H1 (cell line): ENCODE results near the gene HDHD3. TPM values are rescaled to one million over a fixed set of nuclear protein-coding genes. Genes with fewer than 3 reads are reported as not detected.

Experiments
- CTCF ChIA-PET: fragments of 300-600 bp; sonication (Branson Sonifier 250); formaldehyde crosslinking; loops from one replicate; lab custom pipeline; 2021; ENCODE audit not compliant: partially characterized antibody; lab: Charles Lee
- POLR2A ChIA-PET: fragments of 300-600 bp; sonication (Branson Sonifier 250); formaldehyde crosslinking; loops from one replicate; lab custom pipeline; 2021; ENCODE audit warnings: inconsistent platforms; ENCODE audit not compliant: partially characterized antibody; lab: Charles Lee
- DNase-seq, 2 experiments: peaks; one replicate each; pipeline versions ENCODE4 v3.0.0 to v3.0.0-alpha.2; 2010 to 2022; ENCODE audit warnings: low spot score in 2 of 2, low read depth in 1 of 2, mixed read lengths in 1 of 2
- FAIRE-seq: peaks from 2 replicates; lab custom pipeline; 2011; peaks lifted over from hg19 to GRCh38; lab: Jason Lieb, UNC
- H2AFZ ChIP-seq: 2 replicates; pipeline ENCODE4 v1.8.1; 2012; ENCODE audit warnings: low read length, inconsistent platforms
- H2AK5ac ChIP-seq: 2 replicates; pipeline ENCODE4 v1.6.1; 2013; ENCODE audit warnings: low read depth, low read length
- H2BK120ac ChIP-seq: replicated peaks from 2 replicates; pipeline ENCODE3; 2013; ENCODE audit warnings: low read depth, low read length, inconsistent platforms
- H2BK12ac ChIP-seq: 2 replicates; pipeline ENCODE4 v1.6.1; 2013; ENCODE audit warnings: low read depth, low read length
- H2BK15ac ChIP-seq: 2 replicates; pipeline ENCODE4 v1.6.1; 2013; ENCODE audit warnings: low read length
- H2BK20ac ChIP-seq: 2 replicates; pipeline ENCODE4 v1.6.1; 2013; ENCODE audit warnings: low read length
- H2BK5ac ChIP-seq: 2 replicates; pipeline ENCODE4 v1.6.1; 2013; ENCODE audit warnings: low read depth, low read length
- H3K14ac ChIP-seq: 2 replicates; pipeline ENCODE4 v1.6.1; 2013; ENCODE audit warnings: inconsistent platforms; ENCODE audit not compliant: insufficient read length
- H3K18ac ChIP-seq: 2 replicates; pipeline ENCODE4 v1.6.1; 2013; ENCODE audit warnings: low read length; ENCODE audit errors: extremely low read depth
- H3K23ac ChIP-seq: 2 replicates; pipeline ENCODE4 v1.6.1; 2013; ENCODE audit warnings: inconsistent platforms; ENCODE audit not compliant: insufficient read length
- H3K23me2 ChIP-seq: 2 replicates; pipeline ENCODE4 v1.6.1; 2013; ENCODE audit warnings: low read depth, low read length
- H3K27ac ChIP-seq: 2 replicates; pipeline ENCODE4 v1.6.1; 2011; ENCODE audit warnings: low read depth, low read length, inconsistent platforms
- H3K27me3 ChIP-seq, 4 experiments: replicated peaks in 1 of 4; 1 replicate in 1 of 4; 2 replicates in 3 of 4; pipeline versions ENCODE4 v1.6.1 to v1.8.1; 2011 to 2013; ENCODE audit warnings: low read length in 3 of 4, mild to moderate bottlenecking in 3 of 4, inconsistent platforms in 2 of 4, mixed read lengths in 2 of 4, moderate library complexity in 1 of 4; ENCODE audit not compliant: control insufficient read depth in 3 of 4, insufficient read depth in 3 of 4; ENCODE audit errors: extremely low read depth in 1 of 4
- H3K36me3 ChIP-seq, 4 experiments: 2 replicates each; pipeline versions ENCODE4 v1.6.1 to v1.8.1; 2011 to 2013; ENCODE audit warnings: mild to moderate bottlenecking in 4 of 4, low read length in 3 of 4, moderate library complexity in 2 of 4, control low read depth in 1 of 4, inconsistent platforms in 1 of 4; ENCODE audit not compliant: insufficient read depth in 4 of 4, control insufficient read depth in 2 of 4
- H3K4ac ChIP-seq: replicated peaks from 2 replicates; pipeline ENCODE3; 2013; ENCODE audit warnings: low read length, low read depth, mixed read lengths, inconsistent platforms; ENCODE audit not compliant: insufficient read length
- H3K4me1 ChIP-seq, 4 experiments: replicated peaks in 1 of 4; 1 replicate in 1 of 4; 2 replicates in 3 of 4; pipeline versions ENCODE4 v1.6.1 to v1.8.1; 2011 to 2013; ENCODE audit warnings: low read length in 3 of 4, inconsistent platforms in 2 of 4, mixed read lengths in 1 of 4; ENCODE audit not compliant: insufficient read depth in 4 of 4, control insufficient read depth in 3 of 4
- H3K4me2 ChIP-seq, 2 experiments: 2 replicates each; pipeline versions ENCODE4 v1.6.1 to v1.8.1; 2011 to 2013; ENCODE audit warnings: low read depth in 2 of 2, low read length in 2 of 2, control low read depth in 1 of 2, inconsistent platforms in 1 of 2, mild to moderate bottlenecking in 1 of 2; ENCODE audit not compliant: insufficient read depth in 1 of 2
- H3K4me3 ChIP-seq, 4 experiments: fragments of 200-600, 300-600 bp in 1 of 4; sonication (generic), shearing (Covaris generic), sonication (Bioruptor Twin) in 1 of 4; 2 replicates each; pipeline versions ENCODE4 v1.5.1 to v1.8.1; 2011 to 2016; ENCODE audit warnings: low read length in 4 of 4, low read depth in 3 of 4, control low read depth in 2 of 4, inconsistent platforms in 2 of 4, mild to moderate bottlenecking in 2 of 4, mixed read lengths in 1 of 4, moderate library complexity in 1 of 4; ENCODE audit not compliant: insufficient read depth in 2 of 4; ENCODE audit errors: extremely low read depth in 1 of 4
- H3K56ac ChIP-seq: replicated peaks from 2 replicates; pipeline ENCODE3; 2013; ENCODE audit warnings: low read depth, mild to moderate bottlenecking, mixed read lengths, low read length, inconsistent platforms; ENCODE audit not compliant: insufficient read length
- H3K79me1 ChIP-seq: 2 replicates; pipeline ENCODE4 v1.6.1; 2013; ENCODE audit warnings: low read depth, low read length, control low read depth
- H3K79me2 ChIP-seq, 2 experiments: 2 replicates each; pipeline versions ENCODE4 v1.6.1 to v1.8.1; 2012 to 2013; ENCODE audit warnings: low read length in 2 of 2, mild to moderate bottlenecking in 2 of 2, inconsistent platforms in 1 of 2; ENCODE audit not compliant: insufficient read depth in 2 of 2, control insufficient read depth in 1 of 2
- H3K9ac ChIP-seq, 4 experiments: replicated peaks in 1 of 4; 1 replicate in 1 of 4; 2 replicates in 3 of 4; pipeline versions ENCODE4 v1.6.1 to v1.8.1; 2011 to 2013; ENCODE audit warnings: low read depth in 3 of 4, low read length in 3 of 4, control low read depth in 2 of 4, mild to moderate bottlenecking in 2 of 4, moderate library complexity in 2 of 4, inconsistent platforms in 1 of 4; ENCODE audit errors: extremely low read depth in 1 of 4
- H3K9me3 ChIP-seq, 2 experiments: 2 replicates each; pipeline versions ENCODE4 v1.6.1 to v1.8.1; 2012 to 2013; ENCODE audit warnings: mild to moderate bottlenecking in 2 of 2, moderate library complexity in 2 of 2, control low read depth in 1 of 2, inconsistent platforms in 1 of 2, low read depth in 1 of 2, low read length in 1 of 2, mixed read lengths in 1 of 2; ENCODE audit not compliant: insufficient read depth in 2 of 2
- H4K20me1 ChIP-seq, 2 experiments: replicated peaks in 1 of 2; 2 replicates each; pipeline versions ENCODE3 to v1.8.1; 2011 to 2013; ENCODE audit warnings: inconsistent platforms in 2 of 2, low read length in 2 of 2, mild to moderate bottlenecking in 1 of 2; ENCODE audit not compliant: insufficient read depth in 2 of 2, control insufficient read depth in 1 of 2
- H4K5ac ChIP-seq: 2 replicates; pipeline ENCODE4 v1.6.1; 2013; ENCODE audit warnings: low read length, low read depth, mixed read lengths, inconsistent platforms; ENCODE audit not compliant: insufficient read length
- H4K8ac ChIP-seq: 2 replicates; pipeline ENCODE4 v1.8.0; 2013; ENCODE audit warnings: mild to moderate bottlenecking, moderate library complexity, low read length, inconsistent platforms; ENCODE audit not compliant: insufficient read depth; ENCODE audit errors: extremely low read depth
- H4K91ac ChIP-seq: replicated peaks from 2 replicates; pipeline ENCODE3; 2013; ENCODE audit warnings: low read length, mixed read lengths, inconsistent platforms; ENCODE audit not compliant: insufficient read length
- CBX8 ChIP-seq: fragments of 300-800, 300-1000 bp; sonication (generic); IDR thresholded peaks from 2 replicates; pipeline ENCODE4 v1.7.1; 2016; ENCODE audit warnings: low read depth, low read length, borderline replicate concordance
- CEBPB ChIP-seq: IDR thresholded peaks from 2 replicates; pipeline ENCODE4 v1.6.1; 2012; ENCODE audit warnings: low read depth, low read length
- CREB1 ChIP-seq: IDR thresholded peaks from 2 replicates; pipeline ENCODE4 v1.6.1; 2012; ENCODE audit warnings: inconsistent platforms
- FOSL1 ChIP-seq: IDR thresholded peaks from 2 replicates; pipeline ENCODE4 v1.6.1; 2011; ENCODE audit warnings: mild to moderate bottlenecking, low read depth, low read length, moderate library complexity; ENCODE audit not compliant: insufficient read depth
- GABPA ChIP-seq: IDR thresholded peaks from 2 replicates; pipeline ENCODE4 v1.6.1; 2011; ENCODE audit warnings: mild to moderate bottlenecking, low read length, moderate library complexity, borderline replicate concordance; ENCODE audit not compliant: insufficient read depth
- JUN ChIP-seq: IDR thresholded peaks from 2 replicates; pipeline ENCODE4 v1.6.1; 2011; ENCODE audit warnings: low read depth, mild to moderate bottlenecking, improper control_type of control experiment, low read length
- MAX ChIP-seq: IDR thresholded peaks from 2 replicates; pipeline ENCODE4 v1.6.1; 2012; ENCODE audit warnings: inconsistent platforms
- RFX5 ChIP-seq: IDR thresholded peaks from 2 replicates; pipeline ENCODE4 v1.6.1; 2011; ENCODE audit warnings: low read depth, low read length, improper control_type of control experiment, borderline replicate concordance
- SRF ChIP-seq: IDR thresholded peaks from 2 replicates; pipeline ENCODE4 v1.6.1; 2011; ENCODE audit warnings: mild to moderate bottlenecking, low read depth, low read length, moderate library complexity
- SUZ12 ChIP-seq: fragments of 200-600 bp; sonication (generic); IDR thresholded peaks from 2 replicates; pipeline ENCODE4 v1.6.1; 2012; ENCODE audit warnings: mild to moderate bottlenecking, inconsistent platforms, low read length, moderate library complexity, mixed read lengths
- TCF12 ChIP-seq: IDR thresholded peaks from 2 replicates; pipeline ENCODE4 v1.6.1; 2011; ENCODE audit warnings: low read depth, mild to moderate bottlenecking, low read length
- WGBS, 2 experiments: shearing (Covaris generic) in 1 of 2; methylation state at CpG; one replicate each; pipeline versions ENCODE4 v1.1.6 to v1.1.7; 2013 to 2015; ENCODE audit warnings: low lambda C conversion rate in 2 of 2, mixed read lengths in 2 of 2, inconsistent platforms in 1 of 2, low coverage in 1 of 2, missing lambda C conversion rate in 1 of 2; ENCODE audit not compliant: insufficient replicate concordance in 2 of 2, insufficient coverage in 1 of 2, insufficient read length in 1 of 2; ENCODE audit errors: extremely low coverage in 1 of 2, missing lambda C conversion rate in 1 of 2; 5-methylcytosine and 5-hydroxymethylcytosine counted together
- polyA plus RNA-seq, 7 experiments: library from polyadenylated mRNA; depleted of rRNA in 3 of 7; stranded (reverse) in 5 of 7; unstranded in 2 of 7; fragments of >200 nt in 5 of 7; fragments of 200-250 nt in 2 of 7; gene quantifications; 1 replicate in 5 of 7; 2 replicates in 1 of 7; 4 replicates in 1 of 7; pipeline versions ENCODE4 v1.2.1 to v1.2.3, GENCODE V29; 2011 to 2013; ENCODE audit warnings: missing spikeins in 2 of 7, mixed read lengths in 2 of 7
- total RNA-seq: library from RNA; stranded (reverse); fragmentation: NEBNext Ultra II Directional; extraction: Animal tissue kit (Norgen Biotek cat#: 25700); gene quantifications from 2 replicates; pipeline ENCODE4 v1.2.1, GENCODE V29; 2021

The HDHD3 gene
- total and polyA plus RNA-seq, 2 of the 8 experiments (the other 6 are each of a cell fraction or from before 2014, with no cell fraction given): 12.1 to 25.3 TPM

- Histone ChIP-seq H3K23me2 (no peaks in the 10 kb centered on the region), H4K5ac (no peak overlapping the region), H2BK120ac (no peak overlapping the region), H2BK20ac (no peak overlapping the region), H2BK15ac (no peak overlapping the region), H2BK5ac (no peak overlapping the region), H4K8ac (no peak overlapping the region; the same call in 1 of the 2 replicates), H3K4me3 (no peak overlapping the region), H3K27ac (no peak overlapping the region), H3K36me3 (peaks cover 0 to 12% (median 5%) of the 10 kb centered on the region in 4 experiments; a peak in 5 of 8 replicates), H3K27me3 (no peaks in the 10 kb centered on the region), H3K18ac (no peak overlapping the region), H3K4ac (no peak overlapping the region), H3K79me2 (no peaks in the 10 kb centered on the region), H2AFZ (no peak overlapping the region), H3K23ac (no peak overlapping the region), H3K9me3 (no peaks in the 10 kb centered on the region), H3K4me2 (no peak overlapping the region), H2BK12ac (no peak overlapping the region), H3K14ac (no peak overlapping the region), H3K79me1 (no peaks in the 10 kb centered on the region), H4K91ac (no peak overlapping the region), H3K56ac (no peak overlapping the region), H3K4me1 (no peaks in the 10 kb centered on the region), H3K9ac (no peak overlapping the region), H4K20me1 (no peaks in the 10 kb centered on the region), H2AK5ac (no peak overlapping the region)
- DNase-seq: no peak
- POLR2A ChIA-PET: interaction anchor here (1.2 to 2.1 kb wide), 3 partner anchors 10 to 24 kb away, joined by 3 to 6 read pairs (median 4); partner anchors contain the start of genes C9orf43 and POLE3
- WGBS, 2 experiments: 94 to 100% methylated on average over 1 to 4 of the region's 4 CpGs
- CTCF ChIA-PET: interaction anchor here (0.7 to 1.5 kb wide), 3 partner anchors 10 to 32 kb away, joined by 3 to 4 read pairs (median 3); no protein-coding TSS in a partner anchor
- FAIRE-seq: no peak
- no peak for TF ChIP-seq CBX8
- no peak for TF ChIP-seq CEBPB
- TF ChIP-seq SUZ12: no peak
- TF ChIP-seq RFX5: no peak
- no peak for TF ChIP-seq CREB1
- TF ChIP-seq SRF: no peak
- TF ChIP-seq MAX: no peak
- TF ChIP-seq GABPA: no peak
- TF ChIP-seq FOSL1: no peak
- no peak for TF ChIP-seq TCF12
- no peak for TF ChIP-seq JUN
These were observed 10.0 kb upstream of the HDHD3 start for GRCh38 chr9:113386571-113387393.
